Mesodermal cell (in vitro differentiated cells): ENCODE data around the gene RPF1.
A peak's percentile ranks its signal among the peaks of the same experiment; 100 is the strongest.
"Not testable (repeated sequence)": the region's sequence is repeated elsewhere in the genome, so short reads cannot be mapped to it uniquely, and the experiment has no call there.

ENCODE experiments used
- H3K27ac ChIP-seq: 2 replicates; pipeline ENCODE4 v1.7.0; 2013; ENCODE audit warnings: mild to moderate bottlenecking, low read depth, low read length, moderate library complexity; ENCODE audit not compliant: severe bottlenecking
- H3K36me3 ChIP-seq: 2 replicates; pipeline ENCODE4 v1.7.1; 2013; ENCODE audit warnings: mild to moderate bottlenecking, low read length, moderate library complexity; ENCODE audit not compliant: control insufficient read depth, insufficient read depth
- H3K4me1 ChIP-seq: one replicate; pipeline ENCODE4 v1.7.1; 2013; ENCODE audit warnings: mild to moderate bottlenecking, low read length; ENCODE audit not compliant: insufficient read depth, control insufficient read depth, poor library complexity, severe bottlenecking
- H3K4me3 ChIP-seq: 2 replicates; pipeline ENCODE4 v1.7.0; 2013; ENCODE audit warnings: low read length, control low read depth, mild to moderate bottlenecking; ENCODE audit not compliant: insufficient read depth, poor library complexity, severe bottlenecking; ENCODE audit errors: extremely low read depth
- H3K9me3 ChIP-seq: 2 replicates; pipeline ENCODE4 v1.7.1; 2013; ENCODE audit warnings: mild to moderate bottlenecking, low read length, moderate library complexity; ENCODE audit not compliant: control insufficient read depth
- WGBS, 2 experiments: methylation state at CpG; one replicate each; pipeline ENCODE4 v1.1.5; 2013; ENCODE audit warnings: missing lambda C conversion rate in 2 of 2; ENCODE audit not compliant: insufficient coverage in 2 of 2; 5-methylcytosine and 5-hydroxymethylcytosine counted together

RPF1 gene

DNA sequence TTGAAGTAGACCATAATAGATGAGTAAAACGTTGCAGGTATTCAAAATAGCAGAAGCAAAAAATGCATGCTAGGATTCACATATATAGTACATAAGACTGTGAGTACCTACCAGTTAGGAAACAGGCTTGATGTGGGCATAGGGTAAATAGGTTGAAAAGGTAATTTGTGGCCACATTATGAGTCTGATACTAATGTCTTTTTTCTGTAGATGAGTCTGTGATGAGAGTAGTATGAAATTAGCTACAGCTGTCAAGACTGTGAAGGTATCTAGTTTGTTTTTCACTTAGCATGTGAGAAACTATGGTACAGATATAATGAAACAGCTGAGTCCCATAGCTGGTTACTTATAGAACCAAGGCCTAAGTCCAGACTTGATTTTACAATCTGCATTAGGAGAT lies 14.7 kb downstream of the RPF1 start:
- H3K4me1 ChIP-seq = no peaks in the 10 kb centered on the region
- H3K36me3 ChIP-seq = peaks cover 74% of the 10 kb centered on the region
- H3K9me3 ChIP-seq = no peaks in the 10 kb centered on the region
- no CpG with 5 or more reads among the region's 1 CpG for WGBS, 2 experiments
- H3K27ac ChIP-seq = no peak overlapping the region
- no peak overlapping the region for H3K4me3 ChIP-seq

DNA sequence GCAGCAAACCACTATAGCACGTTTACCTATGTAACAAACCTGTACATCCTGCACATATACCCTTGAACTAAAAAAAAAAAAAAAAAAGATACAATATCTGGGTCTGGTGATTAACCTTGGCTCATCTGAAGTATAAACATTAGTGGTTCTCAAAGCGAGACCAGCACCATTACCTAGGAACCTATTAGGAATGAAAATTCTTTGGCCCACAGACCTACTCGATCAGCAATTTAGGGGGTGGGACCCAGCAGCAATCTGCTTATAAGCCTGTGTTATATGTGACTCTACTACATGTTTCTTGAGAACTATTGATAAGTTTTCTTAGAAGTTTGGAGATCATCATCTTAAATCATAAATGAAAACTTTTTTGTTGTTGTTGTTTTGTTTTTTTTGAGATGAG lies 17.4 kb downstream of the RPF1 start:
- Histone ChIP-seq H3K4me1 (no peaks in the 10 kb centered on the region), H3K4me3 (no peak overlapping the region), H3K27ac (no peak overlapping the region), H3K9me3 (no peaks in the 10 kb centered on the region), H3K36me3 (peaks cover 77% of the 10 kb centered on the region)
- no CpG with 5 or more reads among the region's 3 CpGs for WGBS, 2 experiments

DNA sequence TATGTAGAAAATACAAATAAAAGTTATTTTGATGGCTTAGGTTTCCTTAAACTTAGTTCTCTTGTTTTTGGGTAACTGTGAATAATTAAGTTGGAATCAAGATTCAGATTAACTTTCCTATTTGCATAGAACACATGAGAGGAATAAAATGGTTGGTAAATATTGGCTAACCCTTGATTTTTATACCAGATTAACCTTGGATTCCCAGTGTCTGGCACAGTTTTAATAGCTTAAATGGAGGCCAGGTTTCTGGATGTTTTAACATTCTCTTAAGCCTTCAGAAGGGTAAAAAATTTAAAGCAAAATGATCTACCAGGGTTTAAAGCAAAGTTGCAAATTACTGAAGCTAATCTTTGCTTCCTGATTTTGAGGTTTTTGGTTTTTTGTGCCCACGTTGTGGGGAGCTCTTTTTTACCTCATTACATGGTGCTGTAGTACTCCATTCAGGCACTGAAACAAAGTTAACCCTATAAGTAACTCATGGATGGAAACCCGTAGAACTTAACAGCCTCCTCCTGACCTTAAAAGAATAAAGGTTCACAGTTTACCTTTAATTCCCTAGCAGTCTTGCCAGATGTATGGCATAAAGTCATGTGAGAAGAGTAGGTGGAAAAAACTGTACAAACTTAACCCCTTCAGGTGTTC lies 18.7 kb downstream of the RPF1 start:
- Histone ChIP-seq H3K9me3 (no peaks in the 10 kb centered on the region), H3K4me1 (no peaks in the 10 kb centered on the region), H3K4me3 (no peak overlapping the region), H3K36me3 (peaks cover 77% of the 10 kb centered on the region), H3K27ac (no peak overlapping the region)
- WGBS, 2 experiments = no CpG with 5 or more reads among the region's 2 CpGs

DNA sequence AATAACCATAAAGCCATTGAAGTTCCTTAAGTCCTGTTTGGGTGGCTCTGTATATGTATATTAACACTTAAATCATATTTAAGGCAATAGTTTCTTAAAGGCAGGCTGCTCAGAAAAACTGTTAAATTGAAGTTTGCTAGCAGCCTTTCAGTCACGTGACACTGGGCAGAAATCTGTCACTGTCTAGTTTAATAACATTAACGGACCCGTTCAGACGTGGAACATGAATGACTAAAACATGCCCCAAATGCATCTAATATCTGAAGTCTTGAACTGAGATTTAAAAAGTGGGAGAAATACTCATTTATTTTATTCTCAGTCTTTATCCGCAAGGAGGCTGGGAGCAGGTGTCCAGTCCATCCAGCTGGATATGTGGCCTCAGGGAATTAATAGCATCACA lies 23.9 kb downstream of the RPF1 start:
- Histone ChIP-seq H3K36me3 (peaks cover 48% of the 10 kb centered on the region), H3K9me3 (no peaks in the 10 kb centered on the region), H3K4me1 (peaks cover 9% of the 10 kb centered on the region), H3K4me3 (no peak overlapping the region), H3K27ac (no peak overlapping the region)
- 100% methylated on average over 1 of the region's 5 CpGs; no CpG with 5 or more reads in 1 of the 2 experiments for WGBS, 2 experiments

DNA sequence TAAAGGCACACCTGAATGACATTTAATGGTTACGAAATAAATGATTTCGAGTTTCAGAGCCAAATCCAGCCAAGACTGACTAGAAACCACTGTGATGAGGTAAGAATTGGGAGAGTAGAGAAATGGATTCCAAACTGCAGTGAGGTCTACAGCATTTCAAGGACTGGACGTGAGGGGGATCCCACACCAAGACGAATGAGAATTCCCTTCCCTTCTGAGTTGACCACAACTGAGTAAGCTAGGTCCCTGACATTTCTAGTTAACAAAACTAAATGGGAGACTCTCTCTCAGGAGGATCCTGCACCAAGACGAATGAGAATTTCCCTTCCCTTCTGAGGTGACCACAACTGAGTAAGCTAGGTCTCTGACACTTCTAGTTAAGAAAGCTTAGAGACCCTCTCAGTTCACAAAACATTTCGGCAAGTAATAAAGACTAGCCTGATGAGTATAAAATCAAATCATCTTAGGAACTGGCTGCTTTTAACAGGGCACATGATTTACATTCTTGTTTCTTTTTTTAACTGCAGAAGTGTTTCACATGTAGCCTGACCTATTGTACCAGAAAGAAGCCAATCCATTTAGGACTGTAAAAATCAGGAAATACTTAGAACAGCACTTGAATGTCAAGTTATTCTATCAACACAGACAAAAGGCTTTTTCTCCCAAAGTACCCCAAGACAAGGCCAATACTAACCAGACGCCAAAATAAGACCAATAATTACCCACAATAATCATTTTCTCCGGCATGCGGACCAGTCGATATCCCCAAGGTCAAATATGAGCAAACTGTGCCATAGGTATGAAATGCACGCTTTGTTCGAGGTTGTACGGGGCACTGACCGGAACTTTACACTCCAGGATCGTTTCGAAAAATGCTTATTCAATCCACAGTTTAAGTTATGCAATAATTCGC lies 25.8 kb downstream of the RPF1 start:
- Histone ChIP-seq H3K27ac (peak overlapping the region; percentile 98), H3K9me3 (peaks cover 17% of the 10 kb centered on the region), H3K36me3 (peaks cover 42% of the 10 kb centered on the region), H3K4me3 (peak overlapping the region; percentile 64), H3K4me1 (peaks cover 9% of the 10 kb centered on the region)
- WGBS, 2 experiments = 9 to 13% methylated on average over 7 to 12 of the region's 17 CpGs

DNA sequence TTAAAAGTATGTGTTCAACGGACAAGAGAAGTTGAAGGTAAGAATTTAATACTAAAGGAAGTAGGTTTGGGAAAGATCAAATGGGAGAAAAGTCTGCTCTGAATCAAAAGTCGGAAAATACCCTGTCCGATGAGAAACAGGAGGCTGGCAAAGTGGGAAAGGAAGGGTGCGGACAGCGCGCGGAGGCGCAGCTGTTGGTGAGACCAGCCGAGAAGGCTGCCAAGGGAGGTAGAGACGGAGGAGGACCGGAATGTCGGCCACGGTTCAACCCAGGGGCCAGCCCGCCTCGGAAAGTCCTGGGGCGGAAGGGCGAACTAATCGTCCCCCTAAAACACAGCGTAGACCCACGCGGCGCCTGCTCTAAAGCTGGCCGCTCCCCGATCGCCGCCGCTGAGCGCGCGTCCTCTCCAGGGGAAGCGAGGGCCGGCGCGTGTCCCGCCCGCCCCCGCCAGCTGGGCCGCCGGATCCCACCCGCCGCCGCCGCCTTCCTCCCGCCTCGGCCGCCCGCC lies 26.5 kb downstream of the RPF1 start:
- Histone ChIP-seq H3K27ac (peak overlapping the region; percentile 98), H3K36me3 (peaks cover 37% of the 10 kb centered on the region), H3K9me3 (peaks cover 21% of the 10 kb centered on the region), H3K4me3 (peak overlapping the region; percentile 64), H3K4me1 (peaks cover 9% of the 10 kb centered on the region)
- 0 to 2% methylated on average over 16 to 28 of the region's 47 CpGs for WGBS, 2 experiments

DNA sequence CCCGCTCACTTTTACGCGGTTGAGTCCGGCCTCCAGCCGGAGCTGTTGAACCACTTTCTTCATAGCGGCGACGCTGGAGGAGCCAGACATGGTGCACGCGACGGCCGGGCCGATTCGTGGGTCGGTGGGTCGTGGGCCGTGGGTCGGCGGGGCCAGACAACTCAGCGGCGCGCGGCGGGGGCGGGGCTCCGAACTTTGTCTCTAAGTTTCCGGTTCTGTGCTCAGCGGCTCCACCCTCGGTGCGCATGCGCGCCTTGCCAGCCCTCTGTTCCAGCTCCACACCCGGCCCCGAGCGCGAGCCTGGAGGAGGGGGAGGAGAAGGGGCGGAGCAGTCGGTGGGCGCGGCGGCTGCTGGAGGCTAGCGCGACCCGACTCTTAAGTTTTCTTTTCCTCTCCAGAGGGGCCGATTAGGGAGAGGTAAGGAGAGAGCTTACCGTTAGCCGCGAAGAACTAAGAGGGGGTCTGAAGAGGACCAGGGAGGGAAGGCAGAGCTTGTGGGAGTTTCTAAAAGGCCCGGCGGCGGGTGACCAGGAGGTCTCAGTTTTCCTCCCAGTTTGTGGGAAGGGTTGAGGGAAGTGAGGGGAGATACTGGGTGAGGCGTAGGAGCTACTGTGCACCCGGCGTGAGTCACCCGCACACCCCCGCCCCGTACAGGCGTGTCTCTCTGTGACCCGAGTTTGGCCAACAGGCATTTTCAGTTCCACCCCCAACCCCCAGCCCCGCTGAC lies 27.1 kb downstream of the RPF1 start, which contains the start of the genes GNG5 and SPATA1:
TSS of gene GNG5 (minus strand) at position 580 of the 727 bp plus-strand sequence. CDS start at position 90, 490 bp downstream.
TSS of gene SPATA1 (plus strand) at position 385 of the 727 bp plus-strand sequence. CDS start 9,974 bp downstream, outside the sequence.
- H3K4me1 ChIP-seq = peaks cover 9% of the 10 kb centered on the region
- peak within 1 kb of the TSS; percentile 64 for H3K4me3 ChIP-seq
- peaks cover 21% of the 10 kb centered on the region for H3K9me3 ChIP-seq
- H3K36me3 ChIP-seq = peaks cover 31% of the 10 kb centered on the region
- H3K27ac ChIP-seq = peak within 1 kb of the TSS; percentile 98
- WGBS, 2 experiments = 0 to 1% methylated on average over 40 to 44 of the region's 60 CpGs

DNA sequence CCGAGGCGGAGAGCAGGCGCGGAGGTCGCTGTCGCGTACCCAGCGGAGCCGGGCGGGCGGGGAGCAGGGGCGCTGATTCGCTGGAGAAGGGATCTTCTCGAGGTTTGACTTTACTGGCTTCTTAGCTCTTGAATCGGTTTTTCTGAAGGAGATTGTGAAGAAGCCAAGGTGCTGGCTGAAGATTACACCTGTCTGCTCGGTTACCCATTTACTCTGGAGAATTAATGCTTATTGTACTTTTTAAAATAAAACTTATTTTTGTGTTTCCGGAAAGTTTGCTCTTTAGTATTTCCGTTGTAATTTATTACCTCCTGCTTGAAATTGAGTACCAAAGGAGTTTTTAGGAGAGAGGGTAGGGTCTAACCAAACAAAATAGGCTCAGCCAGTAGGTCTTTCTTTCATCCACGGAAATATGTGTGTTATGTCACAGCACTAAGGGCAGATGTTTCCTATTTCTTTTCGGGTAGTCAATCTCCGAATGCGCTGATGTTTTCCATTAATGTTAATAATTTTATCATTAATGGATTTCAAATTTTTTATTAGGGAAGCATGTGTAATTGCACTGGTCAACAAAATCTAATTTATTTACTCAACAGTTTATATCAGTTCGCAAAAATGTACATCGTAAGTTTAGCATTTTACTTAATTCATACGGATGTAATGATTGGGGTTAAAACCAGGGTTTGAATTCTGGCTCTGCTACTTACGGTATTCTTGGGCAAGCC lies 27.8 kb downstream of the RPF1 start:
- WGBS, 2 experiments = 0 to 11% methylated on average over 8 to 16 of the region's 26 CpGs
- Histone ChIP-seq H3K36me3 (peaks cover 24% of the 10 kb centered on the region), H3K9me3 (peaks cover 21% of the 10 kb centered on the region), H3K4me1 (peaks cover 9% of the 10 kb centered on the region), H3K4me3 (peak overlapping the region; percentile 64), H3K27ac (peak overlapping the region; percentile 98)

DNA sequence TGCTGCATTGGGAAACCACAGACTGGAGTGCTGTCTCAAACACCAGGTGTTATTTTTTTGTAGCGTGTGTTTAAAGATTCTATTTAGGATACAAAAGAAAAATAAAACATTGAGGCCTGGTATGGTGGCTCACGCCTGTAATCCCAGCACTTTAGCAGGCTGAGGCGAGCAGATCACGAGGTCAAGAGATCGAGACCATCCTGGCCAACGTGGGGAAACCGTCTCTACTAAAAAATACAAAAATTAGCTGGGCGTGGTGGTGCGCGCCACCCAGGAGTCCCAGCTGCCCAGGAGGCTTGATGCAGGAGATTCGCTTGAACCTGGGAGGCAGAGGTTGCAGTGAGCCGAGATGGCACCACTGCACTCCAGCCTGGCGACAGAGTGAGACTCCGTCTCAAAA lies 28.8 kb downstream of the RPF1 start:
- Histone ChIP-seq H3K4me3 (peak overlapping the region; percentile 64), H3K9me3 (peaks cover 21% of the 10 kb centered on the region), H3K27ac (peak overlapping the region; percentile 98), H3K36me3 (peaks cover 15% of the 10 kb centered on the region)
- WGBS, 2 experiments = 91 to 95% methylated on average over 12 of the region's 14 CpGs
- H3K4me1 ChIP-seq = not testable (repeated sequence)

DNA sequence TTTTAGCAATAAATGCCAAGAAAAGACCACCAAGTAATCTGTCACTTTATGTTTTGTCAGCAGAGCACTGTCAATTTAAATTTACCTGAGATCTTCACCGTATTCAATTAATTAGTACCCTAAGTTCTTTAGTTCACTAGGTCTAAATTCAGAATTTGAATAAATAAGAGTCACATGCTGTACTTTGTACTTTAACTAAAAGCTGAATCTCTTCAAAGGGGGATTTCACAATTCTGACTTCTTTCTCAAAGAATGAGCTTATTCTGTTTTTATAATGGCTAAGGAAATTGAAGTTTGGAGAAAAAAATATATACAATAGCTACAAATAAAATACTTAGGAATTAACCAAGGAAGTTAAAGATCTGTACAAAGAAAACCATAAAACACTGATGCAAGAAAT lies 29.4 kb downstream of the RPF1 start:
- 80% methylated on average over 1 of the region's 1 CpG; no CpG with 5 or more reads in 1 of the 2 experiments for WGBS, 2 experiments
- Histone ChIP-seq H3K36me3 (peaks cover 9% of the 10 kb centered on the region), H3K4me1 (peaks cover 9% of the 10 kb centered on the region), H3K27ac (no peak overlapping the region), H3K9me3 (peaks cover 21% of the 10 kb centered on the region), H3K4me3 (no peak overlapping the region)
